ENCODE data around the gene APOL6. TPM values are rescaled to one million over a fixed set of nuclear protein-coding genes. Genes with fewer than 3 reads are reported as not detected.
A peak's percentile ranks its signal among the peaks of the same experiment; 100 is the strongest.

The APOL6 gene, protein sequence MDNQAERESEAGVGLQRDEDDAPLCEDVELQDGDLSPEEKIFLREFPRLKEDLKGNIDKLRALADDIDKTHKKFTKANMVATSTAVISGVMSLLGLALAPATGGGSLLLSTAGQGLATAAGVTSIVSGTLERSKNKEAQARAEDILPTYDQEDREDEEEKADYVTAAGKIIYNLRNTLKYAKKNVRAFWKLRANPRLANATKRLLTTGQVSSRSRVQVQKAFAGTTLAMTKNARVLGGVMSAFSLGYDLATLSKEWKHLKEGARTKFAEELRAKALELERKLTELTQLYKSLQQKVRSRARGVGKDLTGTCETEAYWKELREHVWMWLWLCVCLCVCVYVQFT
- total RNA-seq: 10 to 100 TPM in 2 of 8 experiments, 1 to 10 TPM in 2, under 1 TPM in 4; under 0.01 to 28.9 (median 2.5) TPM

GRCh38 chr22:35648066-35649025 lies at the start of gene APOL6:
APOL6 (plus strand) TSS chr22:35648446; CDS start chr22:35656426, 7,980 bp downstream.
- peak within 1 kb of the TSS in 1 of 2 donors; percentile 1 for H3K27ac ChIP-seq
- H3K4me3 ChIP-seq: no peak within 1 kb of the TSS
- ATAC-seq (replicated peaks in 6 of 8): peak; percentile 51 to 84 (median 77)
- 2 to 93% (median 24%) methylated on average over 2 to 12 of the region's 18 CpGs; no CpG with 5 or more reads in 1 of the 10 experiments for WGBS, 10 experiments
- in situ Hi-C loops (cut with MboI; ENCODE audit: low pct_unique_long_range_greater_than_20kb in 2 of 9, low sequenced_read_pairs in 9 of 9, unreplicated experiment in 9 of 9): loop anchor here in 2 of 9 experiments (25.0 kb wide), 2 partner anchors 264 to 464 kb away; no protein-coding TSS in a partner anchor
- H3K4me1 ChIP-seq (replicated peaks in 1 of 2): peaks cover 7 to 11% of the 10 kb centered on the region in 2 donors

DNA sequence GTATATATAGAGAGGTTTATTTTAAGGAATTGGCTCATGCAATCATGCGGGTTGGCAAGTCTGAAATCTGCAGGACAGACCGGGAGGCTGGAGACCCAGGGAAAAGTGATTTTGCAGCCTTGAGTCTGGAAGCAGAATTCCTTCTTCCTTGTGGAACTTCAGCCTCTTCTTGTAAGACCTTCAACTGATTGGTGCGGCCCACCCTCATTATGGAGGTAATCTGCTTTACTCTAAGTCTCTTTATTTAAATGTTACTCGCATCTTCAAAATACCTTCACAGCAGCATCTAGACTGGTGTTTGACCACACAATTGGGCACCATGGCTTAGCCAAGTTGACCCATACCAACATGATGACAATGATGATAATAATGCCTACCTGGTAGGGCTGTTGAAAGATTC lies 48.9 kb upstream of the APOL6 start:
- 80 to 100% (median 92%) methylated on average over 1 to 3 of the region's 4 CpGs for WGBS, 10 experiments
- H3K4me1 ChIP-seq (replicated peaks in 1 of 2): no peaks in the 10 kb centered on the region
- H3K27ac ChIP-seq: no peak overlapping the region
- no peak for ATAC-seq (replicated peaks in 6 of 8)
- H3K4me3 ChIP-seq: no peak overlapping the region
- in situ Hi-C loops (cut with MboI; ENCODE audit: low pct_unique_long_range_greater_than_20kb in 2 of 9, low sequenced_read_pairs in 9 of 9, unreplicated experiment in 9 of 9): loop anchor here in 4 of 9 experiments (25.0 kb wide), 1 partner anchor 162 kb away; no protein-coding TSS in a partner anchor

- ATAC-seq (replicated peaks in 6 of 8): no peak
- H3K4me1 ChIP-seq (replicated peaks in 1 of 2): peaks cover 4 to 5% of the 10 kb centered on the region in 2 donors
- H3K4me3 ChIP-seq: no peak overlapping the region
- in situ Hi-C loops (cut with MboI; ENCODE audit: low pct_unique_long_range_greater_than_20kb in 2 of 9, low sequenced_read_pairs in 9 of 9, unreplicated experiment in 9 of 9): no loop called here
- 67 to 100% (median 94%) methylated on average over 1 to 8 of the region's 12 CpGs; no CpG with 5 or more reads in 5 of the 10 experiments for WGBS, 10 experiments
- no peak overlapping the region for H3K27ac ChIP-seq
Observed at GRCh38 chr22:35600476-35600875, 47.8 kb upstream of the APOL6 start.

DNA sequence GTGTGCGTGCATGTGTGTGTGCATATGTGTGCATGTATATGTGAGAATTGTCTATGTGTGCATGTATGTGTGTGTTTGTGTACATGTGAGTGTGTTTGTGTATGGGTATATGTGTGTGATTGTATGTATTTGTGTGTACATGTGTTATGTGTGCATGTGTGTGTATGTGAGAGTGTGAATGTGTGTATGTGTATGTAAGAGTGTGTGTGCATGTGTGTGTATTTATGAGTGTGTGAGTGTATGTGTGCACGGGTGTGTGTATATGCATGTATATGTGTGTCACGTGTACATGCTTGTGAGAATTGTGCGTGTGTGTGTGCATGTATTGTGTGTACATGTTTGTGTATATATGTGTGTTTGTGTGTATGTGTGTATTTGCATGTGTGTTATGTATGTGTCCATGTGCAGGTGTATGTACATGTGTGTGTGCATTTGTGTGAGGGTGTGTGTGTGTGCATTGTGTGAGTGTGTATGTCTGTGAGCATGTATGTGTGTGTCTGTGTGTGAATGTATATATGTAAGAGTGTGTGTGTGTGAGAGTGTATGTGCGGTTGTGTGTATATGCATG lies 47.1 kb upstream of the APOL6 start:
- 25 to 100% (median 87%) methylated on average over 1 to 5 of the region's 5 CpGs; no CpG with 5 or more reads in 2 of the 10 experiments for WGBS, 10 experiments
- ATAC-seq (replicated peaks in 6 of 8): no peak
- in situ Hi-C loops (cut with MboI; ENCODE audit: low pct_unique_long_range_greater_than_20kb in 2 of 9, low sequenced_read_pairs in 9 of 9, unreplicated experiment in 9 of 9): no loop called here
- H3K27ac ChIP-seq: no peak overlapping the region
- peaks cover 8 to 10% of the 10 kb centered on the region in 2 donors for H3K4me1 ChIP-seq (replicated peaks in 1 of 2)
- H3K4me3 ChIP-seq: no peak overlapping the region

GRCh38 chr22:35601743-35602615 lies 46.3 kb upstream of the APOL6 start:
- ATAC-seq (replicated peaks in 6 of 8): peak in 7 of 8 experiments; percentile 52 to 85 (median 61)
- H3K4me1 ChIP-seq (replicated peaks in 1 of 2): peaks cover 12 to 18% of the 10 kb centered on the region in 2 donors
- H3K27ac ChIP-seq: no peak overlapping the region
- H3K4me3 ChIP-seq: no peak overlapping the region
- WGBS, 10 experiments: 20 to 100% (median 67%) methylated on average over 1 to 7 of the region's 9 CpGs
- in situ Hi-C loops (cut with MboI; ENCODE audit: low pct_unique_long_range_greater_than_20kb in 2 of 9, low sequenced_read_pairs in 9 of 9, unreplicated experiment in 9 of 9): no loop called here

DNA sequence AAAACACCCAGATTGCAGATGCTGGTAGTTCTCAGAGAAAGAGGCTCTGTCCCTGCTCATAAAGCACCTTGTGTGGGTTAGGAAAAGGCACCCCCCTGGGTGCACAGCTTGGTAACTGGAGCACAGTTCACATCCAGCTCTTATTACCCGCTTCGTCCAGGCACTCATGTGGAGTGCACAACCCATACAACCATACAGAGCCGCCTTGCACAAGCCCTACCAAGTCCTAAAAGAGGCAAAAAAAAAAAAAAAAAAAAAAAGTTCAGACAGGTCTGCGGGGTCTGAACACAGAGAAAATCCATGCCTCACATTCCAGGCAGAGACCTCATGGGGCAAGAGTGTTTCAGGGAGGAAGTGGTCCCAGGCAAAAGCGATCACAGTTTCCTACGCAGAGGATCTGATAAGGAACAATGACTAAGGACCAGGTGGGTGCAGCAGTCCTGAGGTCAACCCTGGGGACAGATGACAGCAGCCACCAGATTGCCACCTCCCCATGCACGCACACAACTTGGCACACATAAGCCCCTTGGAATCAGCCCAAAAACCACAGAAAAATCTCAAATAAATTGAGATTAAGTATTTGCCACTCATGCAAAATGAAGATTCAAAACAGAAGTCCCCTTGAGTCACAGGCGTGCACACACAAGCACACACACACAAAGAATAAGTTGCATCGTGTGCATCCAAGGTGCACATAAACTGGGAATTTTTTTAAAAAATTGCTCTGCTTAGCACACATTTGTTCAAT lies 43.5 kb upstream of the APOL6 start:
- Histone ChIP-seq H3K4me3 (no peak overlapping the region), H3K4me1 (replicated peaks in 1 of 2) (peaks cover 12 to 18% of the 10 kb centered on the region in 2 donors), H3K27ac (no peak overlapping the region)
- no peak for ATAC-seq (replicated peaks in 6 of 8)
- 7 to 100% (median 70%) methylated on average over 1 to 6 of the region's 9 CpGs for WGBS, 10 experiments
- in situ Hi-C loops (cut with MboI; ENCODE audit: low pct_unique_long_range_greater_than_20kb in 2 of 9, low sequenced_read_pairs in 9 of 9, unreplicated experiment in 9 of 9): no loop called here

DNA sequence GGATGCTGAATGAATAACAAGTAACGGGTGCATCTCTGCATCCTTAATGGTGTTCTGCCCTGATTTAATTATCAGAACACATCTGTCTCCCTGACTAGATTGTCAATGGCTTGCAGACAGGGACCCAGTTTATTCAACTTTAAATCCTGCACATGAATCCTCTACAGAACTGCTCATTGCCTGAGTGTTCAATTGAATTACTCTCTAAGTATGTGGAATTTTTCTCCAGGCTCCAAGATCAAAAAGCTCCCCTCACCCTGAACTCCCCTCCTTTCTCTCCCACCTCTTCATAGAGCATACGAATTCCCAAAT lies 42.9 kb upstream of the APOL6 start:
- Histone ChIP-seq H3K4me1 (replicated peaks in 1 of 2) (peaks cover 12 to 18% of the 10 kb centered on the region in 2 donors), H3K4me3 (no peak overlapping the region), H3K27ac (no peak overlapping the region)
- in situ Hi-C loops (cut with MboI; ENCODE audit: low pct_unique_long_range_greater_than_20kb in 2 of 9, low sequenced_read_pairs in 9 of 9, unreplicated experiment in 9 of 9): no loop called here
- peak in 4 of 8 experiments; percentile 12 to 63 (median 32) for ATAC-seq (replicated peaks in 6 of 8)
- 52 to 100% (median 60%) methylated on average over 1 to 2 of the region's 2 CpGs; no CpG with 5 or more reads in 7 of the 10 experiments for WGBS, 10 experiments

- H3K27ac ChIP-seq: peak overlapping the region in 1 of 2 donors; percentile 65
- in situ Hi-C loops (cut with MboI; ENCODE audit: low pct_unique_long_range_greater_than_20kb in 2 of 9, low sequenced_read_pairs in 9 of 9, unreplicated experiment in 9 of 9): no loop called here
- 0 to 90% (median 81%) methylated on average over 1 to 8 of the region's 13 CpGs; no CpG with 5 or more reads in 2 of the 10 experiments for WGBS, 10 experiments
- no peak overlapping the region for H3K4me3 ChIP-seq
- peak in 2 of 8 experiments; percentile 9 to 26 for ATAC-seq (replicated peaks in 6 of 8)
- peaks cover 12 to 18% of the 10 kb centered on the region in 2 donors for H3K4me1 ChIP-seq (replicated peaks in 1 of 2)
Observed at GRCh38 chr22:35605851-35606481, 42.3 kb upstream of the APOL6 start.

- Histone ChIP-seq H3K4me3 (no peak overlapping the region), H3K4me1 (replicated peaks in 1 of 2) (peaks cover 12 to 18% of the 10 kb centered on the region in 2 donors), H3K27ac (no peak overlapping the region)
- WGBS, 10 experiments: 40 to 69% methylated on average over 1 to 2 of the region's 8 CpGs; no CpG with 5 or more reads in 8 of the 10 experiments
- in situ Hi-C loops (cut with MboI; ENCODE audit: low pct_unique_long_range_greater_than_20kb in 2 of 9, low sequenced_read_pairs in 9 of 9, unreplicated experiment in 9 of 9): no loop called here
- no peak for ATAC-seq (replicated peaks in 6 of 8)
Observed at GRCh38 chr22:35606916-35607315, 41.3 kb upstream of the APOL6 start.

DNA sequence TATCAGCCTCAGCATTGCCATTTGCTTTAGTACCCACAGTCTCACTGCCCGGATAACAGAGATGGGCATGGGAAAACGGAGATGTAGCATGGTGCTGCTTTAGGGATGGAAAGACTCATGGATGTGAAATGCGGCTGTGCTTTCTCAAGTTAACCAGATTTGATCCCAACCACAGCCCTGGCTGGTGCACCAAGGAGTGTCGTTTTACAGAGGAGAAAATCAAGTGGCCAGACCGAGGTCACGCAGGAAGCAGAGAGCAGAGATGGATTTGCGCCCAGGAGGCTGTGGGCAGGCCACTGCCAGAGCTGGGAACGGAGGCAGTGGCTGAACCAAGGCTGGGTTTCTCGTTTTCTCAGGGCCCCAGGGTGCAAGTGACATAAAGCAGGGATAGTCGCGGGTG lies 40.2 kb upstream of the APOL6 start:
- H3K4me3 ChIP-seq: no peak overlapping the region
- H3K4me1 ChIP-seq (replicated peaks in 1 of 2): peaks cover 12 to 18% of the 10 kb centered on the region in 2 donors
- 69 to 88% (median 84%) methylated on average over 1 to 9 of the region's 11 CpGs; no CpG with 5 or more reads in 4 of the 10 experiments for WGBS, 10 experiments
- H3K27ac ChIP-seq: no peak overlapping the region
- in situ Hi-C loops (cut with MboI; ENCODE audit: low pct_unique_long_range_greater_than_20kb in 2 of 9, low sequenced_read_pairs in 9 of 9, unreplicated experiment in 9 of 9): no loop called here
- ATAC-seq (replicated peaks in 6 of 8): no peak

GRCh38 chr22:35609261-35609660 lies 39.0 kb upstream of the APOL6 start:
- peaks cover 12 to 18% of the 10 kb centered on the region in 2 donors for H3K4me1 ChIP-seq (replicated peaks in 1 of 2)
- WGBS, 10 experiments: 65 to 93% (median 84%) methylated on average over 2 to 7 of the region's 9 CpGs; no CpG with 5 or more reads in 2 of the 10 experiments
- no peak overlapping the region for H3K27ac ChIP-seq
- in situ Hi-C loops (cut with MboI; ENCODE audit: low pct_unique_long_range_greater_than_20kb in 2 of 9, low sequenced_read_pairs in 9 of 9, unreplicated experiment in 9 of 9): no loop called here
- H3K4me3 ChIP-seq: no peak overlapping the region
- ATAC-seq (replicated peaks in 6 of 8): no peak
